Brain microvascular endothelial cell (primary cell): ENCODE measurements around the gene WRNIP1.

Source experiments
- DNase-seq: peaks from one replicate; pipeline ENCODE4 v3.0.0-alpha.2; 2020
- H3K27ac ChIP-seq: fragments of 250-450 bp; sonication (Bioruptor Pico); 2 replicates; pipeline ENCODE4 v1.5.1; 2020; ENCODE audit warnings: mild to moderate bottlenecking, moderate library complexity
- H3K27me3 ChIP-seq: fragments of 250-450 bp; sonication (Bioruptor Pico); replicated peaks from 2 replicates; pipeline ENCODE4 v1.5.1; 2020; ENCODE audit warnings: mild to moderate bottlenecking
- H3K36me3 ChIP-seq: fragments of 250-450 bp; sonication (Bioruptor Pico); replicated peaks from 2 replicates; pipeline ENCODE4 v1.5.1; 2020; ENCODE audit warnings: mild to moderate bottlenecking
- H3K4me3 ChIP-seq: 2 replicates; pipeline ENCODE4 v1.5.1; 2011; ENCODE audit warnings: low read depth, mild to moderate bottlenecking, control low read depth, low read length, moderate library complexity
- CTCF ChIP-seq: IDR thresholded peaks from 2 replicates; pipeline ENCODE4 v1.5.1; 2011; ENCODE audit warnings: low read depth, mild to moderate bottlenecking, moderate library complexity, low read length, control low read depth, inconsistent platforms; ENCODE audit errors: missing control alignments
- in situ Hi-C: cut with HindIII; loops from 2 replicates; pipeline ENCODE4 v1.10.0; 2017; ENCODE audit warnings: low sequenced_read_pairs, low pct_ligation_motif_present

Gene WRNIP1

GRCh38 chr6:2753110-2753489 lies 12.1 kb upstream of the WRNIP1 start:
- Histone ChIP-seq H3K4me3 (no peak overlapping the region), H3K27me3 (no peaks in the 10 kb centered on the region), H3K27ac (no peak overlapping the region), H3K36me3 (no peaks in the 10 kb centered on the region)
- DNase-seq, result no peak
- in situ Hi-C loops, result no loop called here
- TF ChIP-seq CTCF, result no peak

- Histone ChIP-seq H3K4me3 (no peak overlapping the region), H3K36me3 (no peaks in the 10 kb centered on the region), H3K27me3 (no peaks in the 10 kb centered on the region), H3K27ac (no peak overlapping the region)
- in situ Hi-C loops, result no loop called here
- DNase-seq, result no peak
- no peak for TF ChIP-seq CTCF
Measured at GRCh38 chr6:2753743-2754142, 11.4 kb upstream of the WRNIP1 start.

GRCh38 chr6:2754393-2754792 lies 10.8 kb upstream of the WRNIP1 start:
- DNase-seq, result no peak
- TF ChIP-seq CTCF, result no peak
- no peak overlapping the region for H3K27ac ChIP-seq
- H3K36me3 ChIP-seq, result no peaks in the 10 kb centered on the region
- in situ Hi-C loops, result no loop called here
- no peak overlapping the region for H3K4me3 ChIP-seq
- no peaks in the 10 kb centered on the region for H3K27me3 ChIP-seq

- Histone ChIP-seq H3K36me3 (no peaks in the 10 kb centered on the region), H3K27me3 (no peaks in the 10 kb centered on the region), H3K4me3 (no peak overlapping the region), H3K27ac (no peak overlapping the region)
- TF ChIP-seq CTCF, result no peak
- in situ Hi-C loops, result no loop called here
- no peak for DNase-seq
Measured at GRCh38 chr6:2754911-2755310, 10.3 kb upstream of the WRNIP1 start.

- DNase-seq, result no peak
- H3K27me3 ChIP-seq, result no peaks in the 10 kb centered on the region
- H3K36me3 ChIP-seq, result no peaks in the 10 kb centered on the region
- in situ Hi-C loops, result no loop called here
- no peak overlapping the region for H3K4me3 ChIP-seq
- TF ChIP-seq CTCF, result no peak
- no peak overlapping the region for H3K27ac ChIP-seq
Measured at GRCh38 chr6:2755456-2755855, 9.7 kb upstream of the WRNIP1 start.

GRCh38 chr6:2756241-2756640 lies 9.0 kb upstream of the WRNIP1 start:
- in situ Hi-C loops, result no loop called here
- TF ChIP-seq CTCF, result no peak
- no peak overlapping the region for H3K27ac ChIP-seq
- no peak for DNase-seq
- no peak overlapping the region for H3K4me3 ChIP-seq
- H3K27me3 ChIP-seq, result no peaks in the 10 kb centered on the region
- no peaks in the 10 kb centered on the region for H3K36me3 ChIP-seq
